NCI-H2227 (cell line): Measurements from ENCODE around the gene FSTL5.

Experiments
- DNase-seq: peaks from one replicate; lab custom pipeline; 2025; ENCODE audit not compliant: unreplicated experiment; lab: John Stamatoyannopoulos, UW

The FSTL5 gene

DNA sequence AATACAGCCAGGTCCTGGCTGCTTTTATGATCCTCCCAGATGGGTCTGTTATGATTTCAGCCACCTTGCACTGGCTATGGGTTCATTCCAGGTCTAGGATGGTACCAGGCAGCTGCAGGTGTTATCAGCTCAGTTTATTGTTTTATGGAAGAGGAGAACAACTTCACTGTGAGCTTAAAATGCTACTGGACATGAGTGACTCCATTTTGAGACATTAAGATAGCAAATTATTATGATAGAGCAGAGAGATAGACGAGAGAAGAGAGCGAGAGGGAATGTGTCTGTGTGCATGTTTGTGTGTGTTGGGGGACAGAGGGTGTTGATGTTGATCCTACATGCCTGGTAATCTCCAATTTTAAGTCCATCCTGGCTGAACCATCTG, 820.2 kb downstream of the FSTL5 start:
- no peak for DNase-seq

- no peak for DNase-seq
Observed at GRCh38 chr4:161342881-161343568, 820.8 kb downstream of the FSTL5 start.

GRCh38 chr4:161336621-161337020, 827.2 kb downstream of the FSTL5 start:
- DNase-seq = no peak

DNA sequence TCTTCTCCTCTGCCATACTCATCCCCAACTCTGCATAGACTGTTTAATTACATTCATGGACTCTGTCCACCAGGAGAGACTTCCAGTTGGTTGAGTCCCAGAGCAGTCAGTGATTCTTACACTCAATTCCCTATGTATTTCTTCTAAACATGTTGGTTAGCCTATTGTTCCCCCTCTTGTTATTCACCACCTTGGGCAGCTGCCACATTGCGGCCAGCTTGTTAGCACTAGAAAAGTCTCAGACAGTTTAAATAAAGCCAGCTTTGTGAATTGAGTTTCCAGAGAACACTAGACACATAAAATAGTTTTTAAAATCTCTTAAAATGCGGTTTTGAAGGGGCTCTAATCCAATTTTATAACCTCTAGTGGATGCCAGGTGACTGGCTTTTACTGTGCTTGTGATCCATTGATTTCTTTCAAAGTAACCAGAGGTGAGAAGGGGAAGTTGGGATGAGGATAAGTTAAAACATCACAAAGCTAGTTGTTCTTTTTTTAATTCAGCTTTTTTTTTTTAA, 827.7 kb downstream of the FSTL5 start:
- DNase-seq = no peak
